HCT116 (cell line): ENCODE measurements around the gene TOX2. TPM values are rescaled to one million over a fixed set of nuclear protein-coding genes. Genes with fewer than 3 reads are reported as not detected.

Experiments used
- ATAC-seq: fragments of 200-7000 bp; cut with Tn5 transposase; 2 replicates; pipeline ENCODE4 v1.9.1; 2020; ENCODE audit warnings: mild to moderate bottlenecking, moderate library complexity
- BruUV-seq: library from RNA; stranded (reverse); fragments of 400-500 nt; replicated peaks from 2 replicates; lab custom pipeline; 2021; lab: Mats Ljungman, UMichigan
- CTCF ChIA-PET: fragments of 300-600 bp; sonication (Branson Sonifier 250); formaldehyde crosslinking; loops from one replicate; lab custom pipeline; 2021; ENCODE audit warnings: antibody characterized with exemption; lab: Charles Lee
- POLR2A ChIA-PET: fragments of 300-600, 350-600 bp; sonication (Branson Sonifier 250); formaldehyde crosslinking; loops from one replicate; lab custom pipeline; 2021; ENCODE audit warnings: antibody characterized with exemption; lab: Charles Lee
- RAD21 ChIA-PET, 2 experiments: fragments of 300-600 bp; sonication (Branson Sonifier 250); formaldehyde crosslinking; loops; one replicate each; lab custom pipeline; 2023; ENCODE audit warnings: low total read pairs in 2 of 2; ENCODE audit not compliant: uncharacterized antibody in 2 of 2, unreplicated experiment in 2 of 2, low non-redundant PET in 1 of 2; lab: Charles Lee
- DNase-seq: peaks from one replicate; pipeline ENCODE4 v3.0.0-alpha.2; 2010; ENCODE audit warnings: low read depth, low spot score
- H2AFZ ChIP-seq: fragments of 200-600 bp; shearing (Covaris generic), sonication (generic); 2 replicates; pipeline ENCODE4 v1.6.1; 2017; ENCODE audit warnings: low read depth, mixed run types, mixed read lengths, antibody characterized with exemption, low read length; ENCODE audit not compliant: poor library complexity, severe bottlenecking
- H3K27ac ChIP-seq: 2 replicates; pipeline ENCODE4 v1.5.1; 2012; ENCODE audit warnings: low read depth, low read length
- H3K27me3 ChIP-seq: fragments of 200-600 bp; sonication (generic); 2 replicates; pipeline ENCODE4 v1.6.1; 2016; ENCODE audit warnings: mixed run types, low read length, mixed read lengths; ENCODE audit not compliant: insufficient read depth
- H3K36me3 ChIP-seq, 2 experiments: fragments of 200-500 bp in 1 of 2; fragments of 200-600 bp in 1 of 2; sonication (Bioruptor generic) in 1 of 2; sonication (generic) in 1 of 2; 2 replicates each; pipeline versions ENCODE4 v1.5.1 to v1.6.1; 2014 to 2016; ENCODE audit warnings: low read length in 2 of 2, inconsistent platforms in 1 of 2, mixed read lengths in 1 of 2, mixed run types in 1 of 2; ENCODE audit not compliant: insufficient read depth in 2 of 2, control insufficient read depth in 1 of 2
- H3K4me1 ChIP-seq, 2 experiments: fragments of 200-600 bp in 1 of 2; sonication (generic) in 1 of 2; 2 replicates each; pipeline versions ENCODE4 v1.5.1 to v1.6.1; 2012 to 2017; ENCODE audit warnings: low read length in 2 of 2, inconsistent platforms in 1 of 2, mild to moderate bottlenecking in 1 of 2, mixed read lengths in 1 of 2, mixed run types in 1 of 2, moderate library complexity in 1 of 2; ENCODE audit not compliant: insufficient read depth in 2 of 2, control insufficient read depth in 1 of 2
- H3K4me2 ChIP-seq: fragments of 200-600 bp; sonication (generic); 2 replicates; pipeline ENCODE4 v1.6.1; 2017; ENCODE audit warnings: mixed run types, low read length, mixed read lengths
- H3K4me3 ChIP-seq, 2 experiments: fragments of 200-600 bp in 1 of 2; sonication (generic) in 1 of 2; replicated peaks in 1 of 2; 2 replicates each; pipeline ENCODE4 v1.5.1; 2011 to 2016; ENCODE audit warnings: low read length in 2 of 2, control low read depth in 1 of 2, low read depth in 1 of 2, mild to moderate bottlenecking in 1 of 2, mixed read lengths in 1 of 2, mixed run types in 1 of 2
- H3K79me2 ChIP-seq: fragments of 200-600 bp; sonication (generic); 2 replicates; pipeline ENCODE4 v1.6.1; 2017; ENCODE audit warnings: mild to moderate bottlenecking, mixed run types, low read length, moderate library complexity, mixed read lengths; ENCODE audit not compliant: insufficient read depth
- H3K9ac ChIP-seq: fragments of 200-600 bp; sonication (generic); 2 replicates; pipeline ENCODE4 v1.6.1; 2016; ENCODE audit warnings: low read length, mixed read lengths
- H3K9me2 ChIP-seq: fragments of 200-600 bp; sonication (generic), shearing (Covaris generic); 2 replicates; pipeline ENCODE4 v1.6.1; 2017; ENCODE audit warnings: mixed run types, mild to moderate bottlenecking, moderate library complexity; ENCODE audit not compliant: insufficient read depth
- H3K9me3 ChIP-seq, 2 experiments: fragments of 200-500 bp in 1 of 2; fragments of 200-600 bp in 1 of 2; sonication (Bioruptor generic) in 1 of 2; sonication (generic) in 1 of 2; 2 replicates each; pipeline ENCODE4 v1.6.1; 2014 to 2017; ENCODE audit warnings: low read length in 2 of 2, mixed read lengths in 2 of 2, inconsistent platforms in 1 of 2, low read depth in 1 of 2, mild to moderate bottlenecking in 1 of 2, mixed run types in 1 of 2, moderate library complexity in 1 of 2; ENCODE audit not compliant: control insufficient read depth in 1 of 2, insufficient read depth in 1 of 2
- H4K20me1 ChIP-seq: fragments of 200-600 bp; sonication (generic), shearing (Covaris generic); 2 replicates; pipeline ENCODE4 v1.6.1; 2017; ENCODE audit warnings: mixed run types, mild to moderate bottlenecking, moderate library complexity; ENCODE audit not compliant: insufficient read depth
- CBX3 ChIP-seq: IDR thresholded peaks from 2 replicates; pipeline ENCODE4 v1.6.1; 2012; ENCODE audit warnings: low read depth
- CEBPB ChIP-seq: IDR thresholded peaks from 2 replicates; pipeline ENCODE4 v1.6.1; 2012; ENCODE audit warnings: low read depth
- CTCF ChIP-seq, 3 experiments: fragments of 200-600 bp in 1 of 3; sonication (generic) in 1 of 3; IDR thresholded peaks in 2 of 3; conservative IDR thresholded peaks in 1 of 3; 2 replicates each; pipeline ENCODE4 v1.5.1; 2012 to 2017; ENCODE audit warnings: low read depth in 2 of 3, low read length in 2 of 3, antibody characterized with exemption in 1 of 3, borderline replicate concordance in 1 of 3, control low read depth in 1 of 3, mild to moderate bottlenecking in 1 of 3, mixed read lengths in 1 of 3, mixed run types in 1 of 3, moderate library complexity in 1 of 3; ENCODE audit not compliant: insufficient read depth in 1 of 3
- EGR1 ChIP-seq: IDR thresholded peaks from 2 replicates; pipeline ENCODE4 v1.6.1; 2012; ENCODE audit warnings: low read depth
- ELF1 ChIP-seq: IDR thresholded peaks from 2 replicates; pipeline ENCODE4 v1.6.1; 2012; ENCODE audit warnings: low read depth, borderline replicate concordance
- EZH2 ChIP-seq: fragments of 200-600 bp; sonication (generic); IDR thresholded peaks from 2 replicates; pipeline ENCODE4 v1.6.1; 2017; ENCODE audit warnings: antibody characterized with exemption, mixed run types
- EZH2phosphoT487 ChIP-seq: fragments of 200-600 bp; IDR thresholded peaks from 2 replicates; pipeline ENCODE4 v1.6.1; 2018; ENCODE audit warnings: antibody characterized with exemption, borderline replicate concordance
- JUND ChIP-seq: IDR thresholded peaks from 2 replicates; pipeline ENCODE4 v1.6.1; 2012
- MAX ChIP-seq: IDR thresholded peaks from 2 replicates; pipeline ENCODE4 v1.6.1; 2012
- POLR2A ChIP-seq: IDR thresholded peaks from 2 replicates; pipeline ENCODE4 v1.7.0; 2011; ENCODE audit warnings: borderline replicate concordance; ENCODE audit not compliant: insufficient read depth, insufficient read length; ENCODE audit errors: extremely low read depth
- POLR2AphosphoS5 ChIP-seq: IDR thresholded peaks from 2 replicates; pipeline ENCODE4 v1.6.1; 2011; ENCODE audit warnings: mild to moderate bottlenecking, low read depth, low read length, moderate library complexity
- RAD21 ChIP-seq: IDR thresholded peaks from 2 replicates; pipeline ENCODE4 v1.6.1; 2012; ENCODE audit warnings: low read depth, mild to moderate bottlenecking
- REST ChIP-seq: IDR thresholded peaks from 2 replicates; pipeline ENCODE4 v1.6.1; 2012; ENCODE audit warnings: low read depth
- SIN3A ChIP-seq: IDR thresholded peaks from 2 replicates; pipeline ENCODE4 v1.6.1; 2012; ENCODE audit warnings: low read depth
- SRF ChIP-seq: IDR thresholded peaks from 2 replicates; pipeline ENCODE4 v1.6.1; 2012; ENCODE audit warnings: low read depth
- TCF7L2 ChIP-seq: IDR thresholded peaks from 2 replicates; pipeline ENCODE4 v1.7.0; 2011; ENCODE audit warnings: borderline replicate concordance, inconsistent platforms; ENCODE audit not compliant: insufficient read depth, insufficient read length; ENCODE audit errors: extremely low read depth
- ZBTB33 ChIP-seq: IDR thresholded peaks from 2 replicates; pipeline ENCODE4 v1.6.1; 2011; ENCODE audit warnings: mild to moderate bottlenecking, low read length, moderate library complexity; ENCODE audit not compliant: insufficient replicate concordance; ENCODE audit errors: extremely low read depth
- ZNF274 ChIP-seq: fragments of 200-500 bp; sonication (Bioruptor generic); IDR thresholded peaks from 2 replicates; pipeline ENCODE4 v1.6.1; 2014; ENCODE audit warnings: mild to moderate bottlenecking, low read depth, low read length, inconsistent platforms
- intact Hi-C: fragments of 100-400 bp; cut with micrococcal nuclease; formaldehyde crosslinking; loops from 2 replicates; pipeline ENCODE4 v1.10.0; 2022
- total RNA-seq: library from RNA; stranded (reverse); gene quantifications from one replicate; pipeline ENCODE4 v1.2.1, GENCODE V29; 2021; ENCODE audit not compliant: unreplicated experiment

TOX2 gene
- total RNA-seq, 1 experiment from 2014 or later, result 39.6 TPM

GRCh38 chr20:44054118-44054517 is 139.5 kb downstream of the TOX2 start:
- H3K4me1 ChIP-seq, result no peaks in the 10 kb centered on the region
- ChIA-PET POLR2A (no interaction called here), RAD21 (no interaction called here), CTCF (no interaction called here)
- H3K27me3 ChIP-seq, result no peaks in the 10 kb centered on the region
- no peak overlapping the region for H3K4me3 ChIP-seq
- H3K79me2 ChIP-seq, result no peaks in the 10 kb centered on the region
- no peak overlapping the region for H2AFZ ChIP-seq
- no TSS peak for BruUV-seq
- no peaks in the 10 kb centered on the region for H4K20me1 ChIP-seq
- intact Hi-C loops, result no loop called here
- TF ChIP-seq MAX (no peak), POLR2A (no peak), ZNF274 (no peak), JUND (no peak), CEBPB (no peak), SIN3A (no peak), SRF (no peak), TCF7L2 (no peak), CBX3 (no peak), EGR1 (no peak), REST (no peak), EZH2 (no peak), ELF1 (no peak), CTCF (IDR thresholded peaks at IDR 0.05 in 2 of 3, conservative IDR thresholded peaks at IDR 0.05 in 1 of 3; ENCODE audit: borderline replicate concordance in 1 of 3, insufficient read depth in 1 of 3, low read depth in 2 of 3, low read length in 2 of 3) (no peak), POLR2AphosphoS5 (no peak), RAD21 (no peak), EZH2phosphoT487 (no peak), ZBTB33 (no peak)
- no peak overlapping the region for H3K27ac ChIP-seq
- H3K9me2 ChIP-seq, result no peaks in the 10 kb centered on the region
- H3K9ac ChIP-seq, result no peak overlapping the region
- no peaks in the 10 kb centered on the region; a peak in 1 of 4 replicates for H3K36me3 ChIP-seq
- no peak overlapping the region for H3K4me2 ChIP-seq
- DNase-seq, result no peak
- no peaks in the 10 kb centered on the region for H3K9me3 ChIP-seq
- ATAC-seq, result no peak
